RPMI7951 (cell line): ENCODE results near the gene SNX5. TPM values are rescaled to one million over a fixed set of nuclear protein-coding genes. Genes with fewer than 3 reads are reported as not detected.
"Not testable (repeated sequence)": the region's sequence is repeated elsewhere in the genome, so short reads cannot be mapped to it uniquely, and the experiment has no call there.

Experiments used
- DNase-seq: peaks from one replicate; pipeline ENCODE4 v3.0.0-alpha.2; 2012; ENCODE audit warnings: low read depth
- total RNA-seq: library from RNA; depleted of rRNA; stranded (reverse); fragments of >200 nt; shearing (Covaris generic); gene quantifications from 2 replicates; pipeline ENCODE4 v1.2.3, GENCODE V29; 2014

The SNX5 gene
- total RNA-seq, 1 experiment from 2014 or later: 228 TPM

DNA sequence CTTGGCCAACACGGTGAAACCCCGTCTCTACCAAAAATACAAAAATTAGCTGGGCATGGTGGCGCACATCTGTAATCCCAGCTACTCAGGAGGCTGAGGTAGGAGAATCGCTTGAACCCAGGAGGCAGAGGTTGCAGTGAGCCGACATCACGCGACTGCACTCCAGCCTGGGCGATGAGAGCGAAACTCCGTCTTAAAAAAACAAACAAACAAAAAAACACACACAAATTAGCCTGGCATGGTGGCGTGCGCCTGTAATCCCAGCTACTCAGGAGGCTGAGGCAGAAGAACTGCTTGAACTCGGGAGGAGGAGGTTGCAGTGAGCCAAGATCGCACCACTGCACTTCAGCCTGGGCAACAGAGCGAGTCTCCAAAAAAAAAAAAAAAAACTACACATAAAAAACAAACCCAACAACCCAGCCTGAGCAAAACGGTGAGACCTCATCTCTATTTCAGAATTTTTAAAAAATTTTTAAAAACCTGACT, 8.2 kb downstream of the SNX5 start:
- not testable (repeated sequence) for DNase-seq

DNA sequence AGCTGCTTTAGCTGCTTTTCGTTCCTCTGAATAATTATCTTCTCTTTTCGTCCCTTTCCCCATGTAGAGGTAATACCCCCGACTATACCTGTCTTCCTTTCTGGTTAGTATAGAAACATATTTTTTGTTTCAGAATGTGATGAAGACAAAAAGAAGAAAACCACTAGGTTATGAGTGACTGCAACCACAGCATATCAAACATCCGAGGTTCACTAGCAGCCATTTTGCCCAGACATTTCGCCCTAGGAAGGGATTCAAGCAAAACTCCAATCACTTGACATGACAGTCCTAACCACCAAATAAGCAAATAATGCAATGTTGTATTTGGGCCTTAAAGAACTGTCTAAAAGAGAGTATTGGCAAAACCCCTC, 9.4 kb downstream of the SNX5 start:
- no peak for DNase-seq

DNA sequence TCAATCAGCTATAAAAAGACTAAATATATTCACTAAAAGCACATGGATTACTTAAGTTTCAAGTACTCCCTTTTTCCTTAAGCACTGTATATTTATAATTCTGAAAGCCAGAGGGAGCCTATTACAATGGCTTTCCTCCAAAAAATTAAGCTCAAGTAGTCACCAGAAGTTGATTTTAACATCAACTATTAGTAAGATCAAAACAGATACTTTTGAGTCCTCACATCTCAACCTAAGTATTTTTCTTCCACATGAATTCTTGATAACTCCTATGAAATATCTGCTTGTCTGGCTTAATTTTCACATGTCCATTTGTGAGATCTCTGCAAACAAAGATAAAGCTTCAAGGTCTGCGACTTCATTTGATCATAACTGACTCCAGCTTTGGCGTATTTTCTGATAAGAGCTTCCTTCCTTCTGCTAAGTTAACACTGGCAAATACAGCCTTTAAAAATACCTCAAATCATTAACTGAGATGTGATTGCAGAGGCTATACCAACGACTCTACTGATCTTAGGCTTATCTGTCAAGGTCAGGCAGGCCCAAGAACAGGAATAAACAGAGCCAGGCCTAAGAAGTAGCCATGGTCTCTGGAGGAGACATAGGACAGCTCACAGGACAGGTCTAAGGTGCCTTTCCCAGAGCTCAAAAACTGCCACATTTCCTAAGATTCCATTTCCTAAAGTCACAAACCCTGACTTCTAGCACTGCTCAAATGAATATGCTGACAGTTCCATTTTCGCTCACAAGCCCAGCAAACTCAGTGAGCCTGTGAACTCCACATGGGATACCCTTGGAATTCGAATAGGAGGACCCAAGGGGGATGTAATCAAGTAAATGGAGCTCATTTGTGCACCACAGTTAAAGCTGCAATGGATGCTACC, 10.0 kb downstream of the SNX5 start:
- no peak for DNase-seq

DNA sequence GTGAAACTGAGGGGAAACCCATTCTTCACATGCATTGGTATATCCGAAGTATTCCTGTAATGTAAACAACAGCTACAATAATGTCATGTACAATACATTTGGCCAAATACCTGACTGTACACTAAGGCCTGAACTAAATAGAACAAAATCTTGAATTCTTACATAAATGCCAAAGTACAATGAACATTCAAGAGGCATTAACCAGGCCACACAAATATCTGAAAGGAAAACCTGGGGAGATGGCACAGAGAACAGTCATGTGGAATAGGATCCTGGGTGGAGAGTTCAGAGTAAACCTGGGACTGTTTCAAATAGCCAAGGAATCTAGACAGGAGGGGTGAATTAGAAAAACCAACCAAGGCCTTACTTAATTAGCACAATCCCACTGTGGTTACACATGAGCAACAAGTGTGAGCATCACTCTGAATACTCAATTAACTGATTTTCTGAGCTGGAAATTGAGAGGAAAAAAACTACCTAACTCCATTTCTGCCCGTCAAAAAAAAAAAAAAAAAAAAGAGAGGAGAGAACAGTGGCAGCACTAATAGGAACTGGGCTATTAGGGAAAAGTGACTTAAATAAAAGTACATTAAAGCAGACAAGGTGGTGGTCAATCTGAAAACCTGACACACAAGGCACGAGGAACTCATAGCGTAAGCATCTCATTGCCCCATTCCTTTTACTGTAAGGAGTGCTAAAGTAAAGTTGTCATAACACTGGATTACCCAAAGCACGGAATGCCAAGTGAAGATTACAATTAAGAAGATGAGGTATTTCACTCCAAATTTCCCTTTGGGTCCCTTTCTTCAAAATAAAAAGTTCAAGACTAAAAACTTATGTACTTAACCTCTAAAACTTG, 10.9 kb downstream of the SNX5 start:
- no peak for DNase-seq

DNA sequence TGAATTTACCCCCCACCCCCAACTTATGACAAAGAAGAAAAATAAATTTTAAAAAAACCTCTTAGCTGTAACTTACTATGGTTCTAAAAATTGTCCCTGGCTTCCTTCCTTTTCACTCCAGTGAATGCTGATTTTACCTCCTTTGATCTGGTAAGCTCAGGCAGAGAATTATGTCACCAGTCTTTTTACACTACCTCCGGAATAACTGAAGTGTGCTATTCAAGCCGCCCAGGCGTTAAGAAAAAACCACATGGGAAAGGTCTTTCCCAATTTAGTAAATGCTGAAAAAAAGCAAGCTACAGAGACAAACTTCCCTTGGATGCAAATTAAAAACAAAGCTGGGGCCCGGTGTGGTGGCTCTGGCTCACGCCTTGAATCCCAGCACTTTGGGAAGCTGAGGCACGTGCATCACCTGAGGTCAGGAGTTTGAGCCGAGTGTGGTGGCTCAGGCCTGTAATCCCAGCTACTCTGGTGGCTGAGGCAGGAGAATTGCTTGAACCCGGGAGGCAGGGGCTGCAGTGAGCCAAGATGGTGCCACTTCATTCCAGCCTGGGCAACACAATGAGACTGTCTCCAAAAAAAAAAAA, 12.4 kb downstream of the SNX5 start:
- DNase-seq: no peak

DNA sequence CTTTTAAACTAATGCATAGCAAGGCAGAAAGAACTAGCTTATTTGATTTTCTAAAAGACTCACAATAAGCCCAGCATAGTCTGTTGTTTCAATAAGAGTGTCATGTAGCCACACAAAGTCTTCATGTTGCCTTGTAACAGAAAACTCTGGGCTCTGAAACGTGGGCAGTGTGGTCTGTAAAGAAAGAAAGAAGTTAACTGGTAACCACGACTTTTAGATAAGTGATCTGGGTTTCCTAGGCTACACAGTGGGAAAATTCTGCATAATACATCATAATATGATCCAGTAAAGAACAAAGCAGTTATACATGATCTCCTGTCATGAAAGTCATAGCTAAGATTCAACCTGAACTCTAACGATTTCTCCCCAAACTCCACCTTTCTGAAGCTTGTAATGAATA, 13.3 kb downstream of the SNX5 start:
- no peak for DNase-seq

DNA sequence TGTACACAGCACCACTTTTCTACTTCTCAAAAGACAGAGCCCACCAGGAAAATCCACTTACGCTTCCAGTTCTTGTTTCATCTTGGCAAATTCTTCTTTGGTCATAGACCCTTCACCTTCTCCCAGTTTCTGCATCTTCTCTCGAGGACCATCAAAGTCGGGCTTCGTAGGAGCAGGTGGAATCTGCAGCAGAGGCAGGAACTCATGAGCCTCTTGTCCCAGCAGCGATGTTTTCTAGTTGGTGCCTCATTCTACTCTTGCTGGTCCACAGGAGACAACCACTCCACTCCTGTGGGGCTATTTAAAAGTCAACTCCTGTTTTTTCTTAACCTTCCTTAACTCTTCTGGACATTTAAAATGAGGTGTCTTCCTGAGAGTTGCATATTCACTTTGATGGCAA, 14.7 kb downstream of the SNX5 start:
- DNase-seq: no peak

DNA sequence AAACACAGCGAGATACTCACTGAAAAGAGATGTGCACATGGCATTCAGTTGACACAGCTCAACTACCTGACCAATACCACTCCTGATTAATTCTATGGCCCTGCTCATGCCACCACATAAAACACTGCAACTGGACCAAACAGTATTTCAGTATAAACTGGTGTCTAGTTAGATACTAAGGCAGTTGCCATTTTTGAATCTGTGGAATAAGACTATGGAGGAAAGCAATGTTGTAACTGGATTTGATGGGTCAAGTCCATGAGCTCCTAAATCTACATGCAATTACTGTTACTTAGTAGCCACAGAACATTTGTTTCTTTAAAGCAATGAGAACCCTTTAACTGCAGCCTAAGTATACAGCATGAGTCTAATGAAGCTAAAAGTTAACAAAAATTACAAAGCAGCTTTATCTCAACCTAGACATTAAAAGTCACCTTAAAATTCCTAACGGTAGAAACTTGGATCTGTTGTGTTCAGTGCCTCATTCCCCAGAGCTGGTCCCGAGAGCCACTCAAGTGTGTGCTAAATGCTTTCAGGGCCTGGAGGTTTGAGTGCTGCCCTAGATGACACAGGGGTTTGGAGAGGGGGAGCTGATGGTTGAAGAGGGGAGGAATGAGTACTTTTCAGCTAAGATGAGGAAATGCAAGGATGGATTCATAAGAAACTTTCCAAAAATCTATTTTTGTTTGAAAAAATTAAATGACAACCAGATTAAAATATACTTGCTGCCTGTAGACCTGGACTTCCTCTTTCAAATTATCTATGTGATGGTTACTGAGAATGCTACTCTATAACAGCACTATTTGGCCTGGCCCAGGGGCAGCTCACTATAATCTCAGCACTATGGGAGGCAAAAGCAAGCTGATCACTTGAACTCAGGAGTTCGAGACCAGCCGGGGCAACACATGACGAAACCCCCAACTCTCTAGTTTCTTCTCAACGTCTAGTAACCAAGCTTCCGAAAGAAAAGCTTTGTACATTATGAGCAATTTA, 15.6 kb downstream of the SNX5 start:
- no peak for DNase-seq

DNA sequence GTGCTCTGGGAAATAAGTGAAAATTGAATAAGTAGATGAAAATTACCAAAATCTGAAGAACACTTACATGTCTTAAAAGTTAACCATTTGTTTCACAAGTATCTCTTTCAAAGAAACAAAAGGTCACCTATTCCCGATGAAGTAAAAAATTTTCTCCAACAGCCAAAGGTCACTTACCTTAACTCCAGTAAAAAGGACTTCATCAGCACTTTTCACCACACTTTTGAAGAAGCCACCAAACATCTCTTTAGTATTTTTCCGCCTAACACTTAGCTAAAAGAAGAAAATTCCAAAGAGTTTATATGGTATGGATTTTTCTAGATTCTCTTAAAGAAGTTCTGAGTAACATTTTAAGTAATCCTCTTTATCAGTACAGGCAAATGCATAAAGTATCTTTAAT, 17.3 kb downstream of the SNX5 start:
- DNase-seq: no peak

DNA sequence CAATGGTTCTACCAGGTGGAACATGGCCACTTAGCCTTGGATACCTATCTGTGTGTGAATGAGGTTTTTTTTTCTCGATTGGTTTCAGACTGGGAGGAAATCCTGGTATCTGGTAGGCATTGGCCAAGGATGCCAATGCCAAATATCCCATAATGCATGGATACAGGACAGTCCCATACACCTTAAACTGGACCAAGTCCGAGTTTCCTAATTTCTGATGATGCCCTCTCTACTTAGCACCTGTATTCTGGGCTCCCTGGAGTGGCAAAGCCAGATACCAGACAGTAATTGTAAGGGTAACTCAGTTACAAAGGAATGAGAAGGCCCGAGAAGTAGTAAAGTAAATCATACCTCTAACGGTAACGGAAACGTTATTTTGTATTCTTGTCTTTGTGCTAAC, 17.9 kb downstream of the SNX5 start:
- DNase-seq: no peak

DNA sequence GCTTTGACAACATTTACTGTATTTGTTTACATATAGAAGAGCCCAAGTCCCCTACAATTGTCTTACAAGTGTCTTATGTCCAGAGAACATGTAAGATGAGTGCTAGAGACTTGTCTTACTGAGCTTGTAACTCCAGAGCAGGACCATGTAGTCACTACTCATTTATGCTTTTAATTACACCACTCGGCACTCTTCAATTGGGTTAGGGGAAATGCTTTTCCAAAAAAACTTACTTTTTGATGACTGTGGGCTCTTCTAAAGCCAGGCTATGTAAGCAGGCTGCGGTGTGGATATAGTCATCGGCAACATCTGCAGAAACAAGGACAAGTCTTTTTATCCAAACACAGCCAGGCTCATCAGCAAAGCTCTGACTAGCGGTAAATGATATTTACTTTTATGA, 18.7 kb downstream of the SNX5 start:
- DNase-seq: no peak

DNA sequence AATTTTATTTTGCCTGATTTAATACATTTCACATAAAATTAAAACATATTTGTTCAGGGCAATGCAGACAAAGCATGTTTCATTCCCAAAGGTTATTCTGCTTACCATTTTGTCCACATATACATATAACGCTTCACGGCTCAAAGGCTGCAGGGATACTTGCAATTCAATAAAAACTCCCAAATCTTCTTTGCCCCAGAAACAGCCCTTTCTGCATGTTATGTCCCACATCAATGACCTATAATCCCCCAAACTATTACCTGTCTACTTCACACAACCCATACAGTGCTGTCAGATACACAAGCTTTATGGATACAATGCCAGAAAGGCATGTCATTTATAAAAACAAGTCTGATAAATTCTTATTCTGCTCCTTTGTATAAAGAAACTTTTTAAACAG, 20.2 kb downstream of the SNX5 start:
- DNase-seq: no peak

DNA sequence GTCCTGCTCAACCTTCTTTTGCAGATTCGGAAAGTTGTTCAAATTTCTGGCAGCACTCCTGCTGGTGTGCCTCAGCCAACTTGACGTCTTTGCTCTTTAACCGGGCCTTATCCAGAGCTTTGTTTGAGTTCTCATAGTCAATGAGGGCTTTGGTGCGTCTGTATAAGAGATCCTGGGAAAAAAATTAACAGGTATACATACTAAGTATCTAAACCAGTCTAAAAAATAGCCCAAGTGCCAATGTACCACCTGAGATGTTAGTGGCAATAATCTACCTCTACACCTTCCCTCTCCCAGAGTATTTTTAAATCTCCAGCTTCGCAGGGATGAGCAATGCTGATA, 21.1 kb downstream of the SNX5 start:
- no peak for DNase-seq

DNA sequence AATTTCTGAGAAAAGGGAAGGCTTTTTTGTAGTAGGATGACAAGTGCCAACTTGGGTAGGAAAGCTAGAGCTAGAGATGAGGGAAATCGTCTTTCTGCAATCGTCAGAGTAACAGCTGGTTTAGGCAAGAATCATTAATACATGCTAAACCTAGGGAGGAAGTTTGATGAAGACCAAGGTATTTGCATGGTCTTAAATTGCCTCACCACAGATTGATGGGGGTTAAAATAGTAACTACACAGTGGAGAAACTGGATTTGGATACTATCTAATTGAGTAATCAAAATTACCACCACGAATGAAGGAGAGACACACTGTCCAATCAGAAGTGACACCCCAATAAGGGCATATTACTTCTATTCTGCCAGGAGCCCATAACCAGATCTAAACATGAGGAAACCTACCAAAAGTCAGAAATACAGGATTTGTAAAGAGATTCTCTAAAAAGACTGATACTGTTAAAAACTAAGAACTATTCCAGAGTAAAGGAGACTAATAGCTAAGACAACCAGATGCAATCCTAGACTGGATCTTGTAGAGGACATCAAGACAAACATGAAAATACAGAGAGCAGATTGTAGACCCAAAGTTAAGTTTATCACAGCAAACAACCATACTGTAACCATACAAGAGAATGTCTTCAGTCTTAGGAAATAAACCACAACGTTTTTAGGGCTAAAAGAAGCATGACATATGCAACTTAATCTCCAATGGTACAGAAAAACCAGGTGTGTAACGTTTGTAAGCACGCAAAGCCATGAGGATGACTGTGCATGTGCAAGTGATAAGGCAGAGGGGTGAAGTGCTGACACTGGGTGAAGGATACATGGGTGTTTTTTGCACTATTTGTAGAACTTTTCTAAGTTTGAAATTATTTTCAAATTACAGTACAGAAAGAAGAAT, 21.8 kb downstream of the SNX5 start:
- DNase-seq: no peak

DNA sequence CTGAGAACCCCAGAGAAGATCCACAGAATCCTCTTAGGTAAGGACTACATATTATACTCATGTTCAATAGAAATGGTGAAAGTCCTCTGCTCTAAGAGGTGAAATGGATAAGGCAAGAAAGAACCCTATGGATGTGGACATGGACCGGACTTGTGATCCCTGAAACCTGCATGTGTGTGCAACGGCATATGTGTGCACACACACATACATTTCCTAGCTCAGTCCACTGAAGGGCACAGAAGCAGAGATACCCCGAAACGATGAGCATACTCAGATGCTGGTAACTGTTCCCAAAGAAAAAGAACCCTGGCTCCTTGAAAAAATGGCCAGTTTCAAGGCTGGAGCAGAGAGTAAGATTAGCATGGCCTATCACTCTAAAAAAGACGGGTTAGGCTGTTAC, 22.6 kb downstream of the SNX5 start:
- no peak for DNase-seq

DNA sequence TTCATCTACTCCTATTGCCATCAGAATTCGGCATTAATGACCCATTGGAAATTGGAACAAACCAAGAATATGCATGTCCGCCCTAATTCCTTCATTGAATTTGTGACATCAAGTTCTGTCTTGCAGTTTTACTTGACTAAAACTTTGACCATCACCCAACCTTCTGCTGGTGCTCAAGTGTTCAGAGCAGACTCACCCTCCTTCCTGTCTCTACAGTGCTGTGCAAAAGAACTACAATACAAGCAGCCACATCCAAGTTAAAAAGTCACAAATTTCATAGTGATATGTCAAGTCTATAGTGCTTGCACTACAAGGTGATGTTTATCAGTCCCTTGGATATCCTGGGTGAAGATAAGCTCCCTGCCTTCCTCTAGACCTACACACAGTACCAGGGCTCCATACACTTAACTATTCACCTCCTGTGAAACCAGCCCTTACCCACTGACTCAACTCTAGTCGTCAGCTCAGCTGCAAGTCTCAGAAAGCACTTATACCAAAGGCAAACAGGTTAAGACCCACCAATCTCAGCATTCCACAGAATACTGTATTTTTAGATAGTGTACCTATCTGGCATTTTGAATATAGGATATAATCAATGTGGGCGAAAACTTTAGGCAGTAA, 23.6 kb downstream of the SNX5 start:
- DNase-seq: no peak

DNA sequence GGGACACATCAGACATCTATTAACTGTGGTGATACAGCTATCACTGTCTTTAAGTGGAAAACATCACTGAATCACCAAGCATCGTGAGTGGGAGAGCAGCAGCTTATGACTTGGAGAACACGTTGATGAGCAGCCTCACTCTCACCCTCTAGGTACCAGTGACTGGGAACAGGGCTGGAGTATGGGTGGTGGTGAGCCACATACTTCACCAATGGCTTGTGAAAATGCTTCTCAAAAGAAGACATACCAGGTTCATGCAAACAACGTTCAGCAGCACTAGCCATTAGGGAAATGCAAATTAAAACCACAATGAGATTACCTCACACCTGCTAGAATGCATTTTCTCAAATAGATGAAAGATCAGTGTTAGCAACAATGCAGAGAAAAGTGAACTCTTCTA, 25.3 kb downstream of the SNX5 start:
- DNase-seq: no peak

DNA sequence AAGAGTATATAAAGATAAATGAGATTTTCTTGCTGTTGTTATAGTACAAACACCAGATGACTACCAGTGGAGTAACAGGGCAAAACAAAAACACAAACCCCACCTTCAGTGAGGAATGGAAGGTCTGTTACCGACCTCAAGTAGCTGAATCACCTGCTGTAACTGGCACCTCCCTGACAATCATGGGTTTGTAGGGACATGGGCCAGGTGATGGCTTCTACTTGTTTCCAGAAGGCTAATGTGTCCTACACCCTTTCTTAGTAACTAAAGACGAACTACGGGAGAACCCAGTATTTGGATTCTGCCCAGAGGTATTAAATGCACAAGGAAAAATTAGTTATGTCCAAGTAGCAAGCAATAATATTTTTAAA, 26.8 kb downstream of the SNX5 start:
- no peak for DNase-seq

DNA sequence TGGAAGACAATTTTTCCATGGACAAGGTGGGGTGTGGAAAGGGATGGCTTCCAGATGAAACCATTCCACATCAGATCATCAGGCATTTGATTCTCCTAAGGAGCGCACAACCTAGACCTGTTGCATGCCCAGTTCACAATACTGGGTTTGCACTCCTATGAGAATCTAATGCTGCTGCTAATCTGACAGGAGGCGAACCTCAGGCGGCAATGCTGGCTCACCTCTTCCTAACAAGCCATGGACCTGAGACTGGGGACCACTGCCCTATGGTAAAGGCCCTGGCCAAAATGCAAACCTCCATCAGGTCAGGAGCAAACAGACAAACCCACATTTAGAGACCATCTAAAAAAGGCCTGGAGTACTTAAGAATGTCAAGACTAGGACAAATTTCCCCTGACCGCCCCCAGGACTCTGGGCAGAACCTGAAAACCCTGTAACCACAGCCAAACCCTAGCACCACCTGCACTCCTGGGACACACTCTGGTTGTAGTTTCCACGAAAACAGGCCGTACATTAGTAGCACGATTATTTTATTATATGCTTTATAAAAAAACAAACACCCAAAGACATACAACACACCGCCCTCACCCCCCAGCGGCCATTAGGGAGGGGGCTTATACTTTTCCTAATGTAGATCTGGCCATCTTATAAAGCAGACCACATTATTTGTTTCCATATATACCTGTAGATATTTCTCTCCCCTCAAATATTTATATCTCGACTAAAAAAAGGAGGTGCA, 27.3 kb downstream of the SNX5 start:
- DNase-seq: no peak
